NCI-H69 (cell line): ENCODE measurements around the gene GLB1L2.

Experiments
- DNase-seq: peaks from one replicate; lab custom pipeline; 2025; lab: John Stamatoyannopoulos, UW

The GLB1L2 gene

GRCh38 chr11:134349109-134349801 lies 17.5 kb downstream of the GLB1L2 start:
- no peak for DNase-seq

- DNase-seq = no peak
Measured at GRCh38 chr11:134349802-134350355, 18.1 kb downstream of the GLB1L2 start.

- no peak for DNase-seq
Measured at GRCh38 chr11:134350381-134350780, 18.6 kb downstream of the GLB1L2 start.

- DNase-seq = no peak
Measured at GRCh38 chr11:134352111-134352510, 20.3 kb downstream of the GLB1L2 start.

GRCh38 chr11:134355136-134355535 lies 23.3 kb downstream of the GLB1L2 start:
- no peak for DNase-seq

GRCh38 chr11:134355656-134356055 lies 23.9 kb downstream of the GLB1L2 start:
- DNase-seq = no peak

- DNase-seq = no peak
Measured at GRCh38 chr11:134356656-134357544, 25.1 kb downstream of the GLB1L2 start.

- no peak for DNase-seq
Measured at GRCh38 chr11:134357545-134357839, 25.7 kb downstream of the GLB1L2 start.

GRCh38 chr11:134358165-134358855 lies 26.5 kb downstream of the GLB1L2 start:
- no peak for DNase-seq

GRCh38 chr11:134358856-134359490 lies 27.2 kb downstream of the GLB1L2 start:
- DNase-seq = no peak

- DNase-seq = no peak
Measured at GRCh38 chr11:134359646-134360045, 27.9 kb downstream of the GLB1L2 start.

- DNase-seq = peak; percentile 39
Measured at GRCh38 chr11:134360050-134360835, 28.5 kb downstream of the GLB1L2 start.

- no peak for DNase-seq
Measured at GRCh38 chr11:134361661-134362060, 29.9 kb downstream of the GLB1L2 start.

- no peak for DNase-seq
Measured at GRCh38 chr11:134362192-134362901, 30.6 kb downstream of the GLB1L2 start.

- DNase-seq = no peak
Measured at GRCh38 chr11:134363161-134363560, 31.4 kb downstream of the GLB1L2 start.

- DNase-seq = no peak
Measured at GRCh38 chr11:134363592-134363991, 31.8 kb downstream of the GLB1L2 start.

GRCh38 chr11:134364261-134364660 lies 32.5 kb downstream of the GLB1L2 start:
- DNase-seq = no peak

GRCh38 chr11:134365011-134365925 lies 33.5 kb downstream of the GLB1L2 start:
- DNase-seq = no peak

GRCh38 chr11:134366254-134366653 lies 34.5 kb downstream of the GLB1L2 start:
- DNase-seq = no peak

- DNase-seq = no peak
Measured at GRCh38 chr11:134367781-134368180, 36.0 kb downstream of the GLB1L2 start.
